Activated naive CD8-positive, alpha-beta T cell treated with anti-CD3 and anti-CD28 coated beads, Interleukin-2, amount 50 U/mL, for 16 hours (primary cell): ENCODE results near the gene WWOX.

Experiments used
- DNase-seq: peaks from one replicate; pipeline ENCODE4 v3.0.0-alpha.2; 2020; ENCODE audit warnings: low read depth, low spot score

The WWOX gene

DNA sequence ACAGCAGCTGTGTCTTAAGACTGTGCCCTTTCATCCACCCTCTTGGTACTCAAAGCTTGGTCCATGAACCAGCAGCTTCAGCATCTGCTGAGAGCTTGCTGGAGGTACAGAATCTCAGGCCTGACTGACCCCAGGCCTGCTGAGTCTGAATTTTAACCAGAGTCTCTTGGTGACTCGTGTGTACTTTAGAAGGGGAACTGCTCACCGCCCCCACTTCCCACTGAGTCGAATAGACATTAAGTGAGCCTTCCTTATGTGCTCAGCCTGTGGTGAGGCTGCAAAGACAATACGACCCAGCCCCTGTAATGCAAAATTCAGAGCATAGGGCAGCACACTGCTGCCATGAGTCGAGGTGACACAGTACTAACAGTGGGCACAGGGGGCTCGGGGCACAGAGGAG lies 662.8 kb downstream of the WWOX start:
- no peak for DNase-seq

DNA sequence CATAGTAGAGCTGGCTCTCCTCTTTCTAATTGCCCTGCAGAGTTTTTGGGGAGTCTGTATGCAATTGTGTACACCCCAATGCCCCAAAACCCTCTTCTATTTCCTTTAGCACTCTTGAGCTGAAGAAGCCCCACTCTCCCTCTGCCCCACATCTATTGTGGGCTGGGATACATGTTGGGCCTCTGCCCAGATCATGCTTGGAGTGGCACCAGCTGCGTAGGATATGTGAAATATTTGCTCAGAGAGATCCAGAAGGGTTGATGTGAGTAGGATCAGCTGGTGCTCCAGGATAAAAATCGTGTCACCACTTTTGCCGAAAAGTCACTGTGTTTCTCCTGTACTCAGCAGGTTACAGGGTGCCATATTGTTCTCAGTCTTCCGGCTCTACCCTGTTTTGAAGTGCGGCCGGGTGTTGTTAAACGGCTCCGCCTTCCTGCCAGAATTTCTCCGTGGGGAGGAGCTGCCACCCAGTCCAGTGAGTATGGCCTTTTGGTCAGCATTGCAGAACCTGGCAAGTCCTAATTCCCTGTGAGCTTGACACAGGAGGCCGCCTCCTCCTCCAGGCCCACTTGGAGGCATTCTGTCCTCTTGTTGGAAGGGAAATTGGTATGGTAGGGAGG lies 664.5 kb downstream of the WWOX start:
- DNase-seq = no peak

GRCh38 chr16:78764478-78764877 lies 665.0 kb downstream of the WWOX start:
- DNase-seq = no peak

GRCh38 chr16:78768226-78768625 lies 668.8 kb downstream of the WWOX start:
- no peak for DNase-seq

DNA sequence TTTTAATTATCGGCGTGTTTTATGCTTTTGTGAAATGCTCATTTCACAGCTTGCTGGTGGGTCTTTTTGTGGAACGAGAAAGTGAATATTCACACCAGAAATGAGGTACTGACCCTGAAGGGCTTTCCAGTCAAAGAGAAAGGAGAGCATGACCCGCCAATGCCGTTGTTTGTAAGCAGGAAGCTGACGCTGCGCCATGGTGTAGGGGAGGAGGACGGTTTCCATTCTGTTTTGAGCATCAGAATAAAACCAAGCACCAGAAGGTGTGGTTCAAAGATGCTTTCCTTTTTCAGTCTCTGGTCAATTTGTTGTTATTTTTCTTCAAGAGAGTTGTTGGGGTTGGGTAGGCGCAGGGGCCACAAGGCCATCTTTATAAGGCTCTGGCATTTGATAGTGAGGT lies 669.3 kb downstream of the WWOX start:
- no peak for DNase-seq

DNA sequence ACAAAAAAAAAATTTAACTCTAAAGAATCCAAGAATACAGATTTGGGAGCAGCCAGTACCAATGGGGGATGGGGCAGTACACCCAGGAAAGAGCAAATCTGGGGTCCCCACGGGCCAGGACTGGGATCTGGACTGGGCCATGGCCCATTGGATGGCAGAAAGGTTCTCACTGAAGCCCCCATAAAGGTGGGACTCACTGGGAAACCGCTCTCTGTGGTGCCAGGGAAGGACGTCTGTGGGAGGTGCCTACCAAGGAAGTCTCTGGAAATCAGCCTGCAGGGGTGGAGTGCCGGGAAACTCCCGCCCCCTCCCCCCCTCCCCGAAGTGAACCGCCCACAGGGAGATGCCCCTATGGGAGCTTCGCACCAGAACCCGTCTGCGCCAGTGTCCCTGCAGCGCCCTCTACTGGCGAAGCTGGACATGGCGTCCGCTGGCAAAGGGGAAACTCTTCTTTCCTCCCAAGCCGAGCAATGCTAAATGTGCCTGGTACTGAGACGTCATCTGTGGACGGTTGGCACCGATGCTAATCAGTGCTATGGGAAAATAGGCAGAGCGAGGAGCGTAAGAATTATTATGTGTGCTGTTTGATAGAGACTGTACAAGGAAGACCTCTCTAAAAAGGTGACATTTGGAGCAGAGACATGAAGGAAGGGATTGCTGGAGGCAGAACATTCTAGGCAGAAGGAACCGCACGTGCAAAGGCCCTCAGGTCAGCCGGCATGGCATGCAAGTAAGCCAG lies 671.1 kb downstream of the WWOX start:
- peak; percentile 17 for DNase-seq

DNA sequence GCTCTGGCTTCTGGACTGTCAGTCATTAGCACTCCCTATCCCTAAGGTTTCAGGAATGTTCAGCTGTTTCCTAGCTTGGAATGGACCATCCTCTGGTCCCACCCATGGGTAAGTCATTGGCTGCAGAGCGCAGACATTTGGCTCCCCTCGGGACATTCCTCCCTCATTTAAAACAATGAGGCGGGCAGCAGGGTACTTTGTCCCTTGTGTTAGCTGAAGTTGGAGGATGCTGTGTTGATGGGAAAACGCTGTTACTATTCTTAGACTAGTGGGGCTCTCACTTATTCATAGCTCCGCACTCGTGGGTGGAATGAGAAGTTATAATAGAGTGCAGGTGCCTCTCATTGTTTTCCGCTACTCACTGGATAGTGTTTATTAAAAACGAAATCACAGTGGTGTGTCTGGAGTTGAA lies 673.8 kb downstream of the WWOX start:
- no peak for DNase-seq

DNA sequence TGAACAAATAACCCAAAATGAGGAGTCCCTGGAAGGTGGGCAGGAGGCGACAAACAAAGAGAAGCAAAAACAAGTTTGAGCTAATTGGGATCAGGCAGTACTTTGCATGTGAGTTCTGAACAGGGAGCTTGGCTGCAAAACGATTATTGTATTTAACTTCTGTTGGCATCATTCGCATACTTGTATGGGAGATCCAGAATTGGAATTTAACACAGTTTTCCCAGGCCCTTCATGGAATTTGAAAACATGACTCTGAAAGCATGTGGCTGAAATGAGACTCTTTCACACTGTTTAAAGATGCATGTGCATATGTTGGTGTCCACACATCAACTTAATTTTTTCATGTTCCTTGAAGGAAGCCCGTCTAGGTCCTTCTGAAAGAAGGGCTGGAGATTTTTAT lies 674.3 kb downstream of the WWOX start:
- DNase-seq = no peak

DNA sequence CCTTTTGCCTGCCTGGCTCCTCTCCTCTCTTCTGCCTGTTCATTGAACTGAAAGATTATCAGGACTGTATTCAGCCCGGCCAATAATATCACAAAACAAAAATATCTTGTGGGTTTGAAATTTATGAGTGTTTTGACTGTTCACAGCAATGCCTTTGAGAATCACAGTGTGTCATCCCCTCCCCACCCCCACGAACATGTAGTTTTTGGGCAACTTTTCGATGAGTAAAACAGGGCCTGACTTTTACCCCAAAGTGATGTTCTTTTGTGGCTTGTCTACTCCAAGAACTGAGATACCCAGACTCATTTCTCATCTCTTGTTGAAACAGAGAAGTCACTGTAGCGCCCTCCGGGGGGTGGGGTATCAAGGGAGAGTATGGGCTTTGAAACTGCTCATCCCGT lies 675.7 kb downstream of the WWOX start:
- DNase-seq = no peak

- DNase-seq = no peak
These were observed 678.9 kb downstream of the WWOX start for GRCh38 chr16:78778101-78779004.

DNA sequence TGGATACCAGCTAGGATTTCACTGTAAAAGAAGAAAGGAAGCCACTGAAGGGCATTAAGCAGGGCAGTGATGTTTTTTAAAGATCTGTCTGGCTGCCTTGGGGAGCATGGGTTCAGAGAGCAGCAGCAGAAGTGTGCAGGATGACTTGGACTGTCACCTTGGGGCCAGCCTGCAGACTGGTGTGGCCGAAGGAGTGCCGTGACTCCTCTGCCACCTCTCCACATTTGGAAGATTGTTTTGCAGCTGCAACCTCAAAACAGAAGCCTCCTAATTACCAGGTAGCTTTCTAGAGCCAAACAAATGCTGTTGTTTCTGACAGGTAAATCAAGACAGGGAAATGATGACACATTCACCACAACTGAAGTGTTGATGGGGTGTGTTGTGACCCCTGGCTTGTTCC lies 681.4 kb downstream of the WWOX start:
- no peak for DNase-seq

DNA sequence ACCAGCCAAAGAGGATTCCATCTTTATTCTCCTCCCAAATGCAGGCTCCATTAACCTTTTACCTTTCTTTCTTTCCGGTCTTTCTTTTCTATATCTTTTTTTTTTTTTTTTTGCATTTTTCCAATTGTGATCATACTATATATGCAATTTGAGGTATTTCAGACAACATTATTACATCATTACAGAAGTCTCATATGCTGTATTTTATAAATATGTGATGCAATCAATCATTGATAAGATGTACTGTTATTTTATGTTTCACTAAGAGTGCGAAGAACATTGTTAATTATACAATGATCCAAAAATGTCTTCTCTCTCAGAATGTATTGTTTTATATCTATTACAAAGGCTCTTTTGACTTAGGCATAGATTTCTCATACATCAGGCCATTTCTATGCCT lies 683.1 kb downstream of the WWOX start:
- DNase-seq = no peak

- DNase-seq = no peak
These were observed 684.2 kb downstream of the WWOX start for GRCh38 chr16:78783570-78784079.

- DNase-seq = no peak
These were observed 685.3 kb downstream of the WWOX start for GRCh38 chr16:78784771-78785170.

DNA sequence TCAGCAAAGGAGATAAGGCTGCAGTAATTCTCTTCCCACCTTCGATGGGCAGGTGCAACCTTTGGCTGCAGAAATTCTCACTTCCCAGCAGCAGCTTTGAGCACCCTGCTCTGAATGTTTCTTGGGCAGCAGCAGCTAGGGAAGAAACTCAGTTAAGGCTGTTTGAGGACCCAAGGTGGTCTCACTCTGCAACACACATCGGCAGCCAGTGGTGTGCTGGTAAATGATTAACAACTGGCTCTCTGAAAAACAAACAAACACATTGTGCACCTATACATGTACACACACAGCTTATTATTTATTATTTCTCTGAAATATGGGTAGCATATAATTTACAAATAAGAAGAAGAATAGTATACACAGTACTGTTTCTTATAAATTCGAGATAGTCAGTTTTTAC lies 685.8 kb downstream of the WWOX start:
- DNase-seq = no peak

GRCh38 chr16:78786635-78787034 lies 687.2 kb downstream of the WWOX start:
- DNase-seq = no peak

DNA sequence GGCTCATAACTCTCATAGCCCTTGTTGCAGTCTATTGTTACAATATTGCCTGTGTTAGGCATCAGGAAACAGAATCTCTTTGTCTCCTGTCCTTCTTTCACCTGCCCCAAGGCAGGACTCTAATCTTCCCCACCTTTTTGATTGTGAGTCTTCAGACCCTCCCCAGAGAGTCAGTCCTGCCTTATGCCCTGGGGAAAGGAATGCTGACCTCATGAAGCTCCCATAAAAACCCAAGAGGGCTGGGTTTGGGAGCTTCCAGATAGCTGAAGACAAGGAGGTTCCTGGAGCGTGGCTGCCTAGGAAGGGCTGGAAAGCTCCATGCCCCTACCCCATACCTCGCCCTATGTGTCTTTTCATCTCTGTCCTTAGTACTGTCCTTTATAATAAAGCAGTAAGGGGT lies 688.8 kb downstream of the WWOX start:
- no peak for DNase-seq

GRCh38 chr16:78788696-78789095 lies 689.2 kb downstream of the WWOX start:
- DNase-seq = no peak

- no peak for DNase-seq
These were observed 690.1 kb downstream of the WWOX start for GRCh38 chr16:78789561-78789960.

GRCh38 chr16:78791011-78791410 lies 691.6 kb downstream of the WWOX start:
- no peak for DNase-seq

DNA sequence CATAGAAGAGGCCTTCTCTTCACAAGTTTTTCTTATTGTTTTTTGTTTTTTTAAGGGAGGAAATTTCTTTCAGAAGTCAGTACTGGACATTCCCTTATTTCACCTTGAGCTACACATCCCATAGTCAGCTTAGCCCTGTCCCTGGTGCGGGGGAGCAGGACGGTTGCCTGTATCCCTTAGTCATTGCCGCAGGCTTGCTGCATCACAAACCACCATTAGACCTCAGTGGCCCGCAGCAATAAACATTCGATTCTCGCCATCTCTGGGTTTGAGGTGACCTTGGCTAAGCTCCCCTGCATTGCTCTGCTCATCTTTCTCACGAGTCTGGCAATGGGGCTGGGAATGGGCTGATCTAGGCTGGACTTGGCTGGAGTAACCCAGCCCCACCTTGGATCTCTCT lies 692.5 kb downstream of the WWOX start:
- DNase-seq = no peak

- DNase-seq = no peak
These were observed 693.5 kb downstream of the WWOX start for GRCh38 chr16:78792952-78793351.
